ENCODE measurements around the gene ATP5MC3.

The ATP5MC3 gene

DNA sequence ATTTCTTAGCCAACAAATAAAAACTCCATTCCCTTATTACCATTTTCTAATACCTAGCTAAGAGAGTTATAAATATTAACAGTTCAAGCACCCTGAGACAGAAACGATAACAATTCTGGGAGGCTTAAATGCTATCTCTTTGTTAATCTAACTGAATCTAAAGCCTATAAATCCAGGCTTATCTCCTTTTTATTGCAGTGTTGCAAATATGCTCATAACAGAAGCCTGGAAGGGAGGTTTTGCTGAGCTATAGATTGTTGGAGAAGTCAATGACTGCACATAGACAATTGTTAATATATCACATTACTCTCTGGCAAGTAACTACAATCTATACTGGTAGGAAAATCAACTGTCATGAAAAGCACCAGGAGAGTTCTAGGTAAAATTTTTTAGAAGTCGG, 43.7 kb downstream of the ATP5MC3 start:
- H3K9me2 ChIP-seq (replicated peaks; ENCODE audit: control insufficient read depth, low read length) = no peaks in the 10 kb centered on the region
- H3K4me1 ChIP-seq (ENCODE audit: control insufficient read depth, low read length) = peaks cover 6% of the 10 kb centered on the region; the same call in 1 of the 2 replicates
- TF ChIP-seq EZH2phosphoT487 (IDR thresholded peaks at IDR 0.05; ENCODE audit: borderline replicate concordance, low read length) (no peak), CTCF (IDR thresholded peaks at IDR 0.05; ENCODE audit: low read depth, low read length, poor library complexity, severe bottlenecking) (no peak)
- peaks cover 47% of the 10 kb centered on the region for H3K36me3 ChIP-seq (ENCODE audit: control insufficient read depth, low read length)
- H3K27me3 ChIP-seq (ENCODE audit: control insufficient read depth, low read length) = no peaks in the 10 kb centered on the region
- no peak overlapping the region for H3K4me3 ChIP-seq (ENCODE audit: low read length)
- peaks cover 45% of the 10 kb centered on the region for H3K79me2 ChIP-seq (ENCODE audit: control insufficient read depth, low read length)
- H3K9me3 ChIP-seq (ENCODE audit: control insufficient read depth, insufficient read depth, low read length) = no peaks in the 10 kb centered on the region
- no peak overlapping the region for H3K4me2 ChIP-seq (ENCODE audit: low read length)
- no peaks in the 10 kb centered on the region for H4K20me1 ChIP-seq (ENCODE audit: control insufficient read depth, insufficient read depth, low read depth, low read length)
- H3K27ac ChIP-seq (ENCODE audit: low read depth, low read length) = no peak overlapping the region
- 0 out of 2 replicates have a peak, but pooled peaks cover 2% of the 10 kb centered on the region for H3F3A ChIP-seq (ENCODE audit: control insufficient read depth, insufficient read depth)

DNA sequence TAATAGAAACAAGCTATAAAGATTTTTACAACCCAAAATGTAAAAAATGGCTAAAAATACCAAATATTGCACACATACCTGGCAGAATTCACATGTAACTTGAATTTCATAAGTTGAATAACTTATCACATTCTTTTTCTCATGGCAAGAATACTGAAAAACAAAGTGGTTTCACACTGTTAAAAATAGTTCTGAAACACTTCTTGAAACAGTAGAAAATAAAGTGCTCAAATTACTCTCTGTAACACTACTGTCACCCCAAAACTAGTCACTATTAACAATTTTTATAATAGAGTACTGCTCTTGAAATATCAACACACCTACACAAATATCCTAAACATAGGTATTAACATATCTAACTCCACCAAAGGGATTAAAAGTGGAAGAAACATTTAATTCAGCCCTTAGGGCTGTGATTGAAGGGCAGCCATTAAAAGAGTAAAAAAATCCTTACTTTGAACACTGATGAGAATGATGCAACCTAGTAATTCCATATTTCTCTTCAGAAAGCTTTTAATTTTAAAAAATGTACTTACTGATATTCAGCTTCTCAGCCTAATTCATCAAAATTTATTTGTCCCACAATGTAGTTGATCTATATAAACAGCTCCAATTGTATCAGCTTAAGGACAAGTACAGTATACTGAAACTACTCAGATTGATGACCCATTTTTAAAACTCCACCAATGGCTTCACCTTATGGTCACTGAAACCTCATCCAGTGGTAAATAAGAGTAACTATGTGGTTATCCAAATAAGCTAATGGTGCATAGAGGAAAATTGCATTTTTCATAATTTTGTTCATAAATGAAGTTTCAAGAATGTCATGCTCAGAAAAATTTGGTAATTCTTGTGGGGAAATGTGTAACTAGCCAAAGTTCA, 44.9 kb downstream of the ATP5MC3 start:
- Histone ChIP-seq H3K27ac (ENCODE audit: low read depth, low read length) (no peak overlapping the region), H3K4me2 (ENCODE audit: low read length) (no peak overlapping the region), H3F3A (ENCODE audit: control insufficient read depth, insufficient read depth) (no peaks in the 10 kb centered on the region), H3K79me2 (ENCODE audit: control insufficient read depth, low read length) (peaks cover 34% of the 10 kb centered on the region), H3K4me3 (ENCODE audit: low read length) (no peak overlapping the region), H3K9me3 (ENCODE audit: control insufficient read depth, insufficient read depth, low read length) (no peaks in the 10 kb centered on the region), H3K36me3 (ENCODE audit: control insufficient read depth, low read length) (peaks cover 52% of the 10 kb centered on the region), H3K9me2 (replicated peaks; ENCODE audit: control insufficient read depth, low read length) (no peaks in the 10 kb centered on the region), H4K20me1 (ENCODE audit: control insufficient read depth, insufficient read depth, low read depth, low read length) (no peaks in the 10 kb centered on the region), H3K4me1 (ENCODE audit: control insufficient read depth, low read length) (no peaks in the 10 kb centered on the region), H3K27me3 (ENCODE audit: control insufficient read depth, low read length) (no peaks in the 10 kb centered on the region)
- TF ChIP-seq CTCF (IDR thresholded peaks at IDR 0.05; ENCODE audit: low read depth, low read length, poor library complexity, severe bottlenecking) (no peak), EZH2phosphoT487 (IDR thresholded peaks at IDR 0.05; ENCODE audit: borderline replicate concordance, low read length) (no peak)

GRCh38 chr2:175135862-175136261, 45.6 kb downstream of the ATP5MC3 start:
- H3K36me3 ChIP-seq (ENCODE audit: control insufficient read depth, low read length) = peaks cover 57% of the 10 kb centered on the region
- no peak overlapping the region for H3K27ac ChIP-seq (ENCODE audit: low read depth, low read length)
- H3K79me2 ChIP-seq (ENCODE audit: control insufficient read depth, low read length) = peaks cover 28% of the 10 kb centered on the region
- H3F3A ChIP-seq (ENCODE audit: control insufficient read depth, insufficient read depth) = no peaks in the 10 kb centered on the region
- H3K27me3 ChIP-seq (ENCODE audit: control insufficient read depth, low read length) = no peaks in the 10 kb centered on the region
- H3K9me3 ChIP-seq (ENCODE audit: control insufficient read depth, insufficient read depth, low read length) = no peaks in the 10 kb centered on the region
- no peak overlapping the region for H3K4me2 ChIP-seq (ENCODE audit: low read length)
- H3K4me1 ChIP-seq (ENCODE audit: control insufficient read depth, low read length) = no peaks in the 10 kb centered on the region
- no peak overlapping the region for H3K4me3 ChIP-seq (ENCODE audit: low read length)
- no peaks in the 10 kb centered on the region for H3K9me2 ChIP-seq (replicated peaks; ENCODE audit: control insufficient read depth, low read length)
- TF ChIP-seq EZH2phosphoT487 (IDR thresholded peaks at IDR 0.05; ENCODE audit: borderline replicate concordance, low read length) (no peak), CTCF (IDR thresholded peaks at IDR 0.05; ENCODE audit: low read depth, low read length, poor library complexity, severe bottlenecking) (no peak)
- no peaks in the 10 kb centered on the region for H4K20me1 ChIP-seq (ENCODE audit: control insufficient read depth, insufficient read depth, low read depth, low read length)

Data from DOHH2 (cell line).